Adrenal gland (tissue), 12 donors: Measurements from ENCODE around the gene CCDC69. TPM values are rescaled to one million over a fixed set of nuclear protein-coding genes. Genes with fewer than 3 reads are reported as not detected.
A peak's percentile ranks its signal among the peaks of the same experiment; 100 is the strongest.

Experiments
- DNase-seq, 7 donors: peaks; one replicate each; pipeline ENCODE4 v3.0.0-alpha.2; 2019 to 2020
- H3K27ac ChIP-seq, 5 donors: fragments of 200-600 bp; sonication (generic) in 4 of 5; 1 replicate in 3 of 5; 2 replicates in 2 of 5; pipeline versions ENCODE4 v1.5.1 to v1.8.0; 2016 to 2020; ENCODE audit warnings: mild to moderate bottlenecking in 1 of 5
- H3K27me3 ChIP-seq: fragments of 200-600 bp; 2 replicates; pipeline ENCODE4 v1.8.0; 2021
- H3K36me3 ChIP-seq, 2 donors: fragments of 200-600 bp; replicated peaks in 1 of 2; 1 replicate in 1 of 2; 2 replicates in 1 of 2; pipeline versions ENCODE4 v1.5.1 to v1.8.0; 2018 to 2022
- H3K4me1 ChIP-seq, 2 donors: fragments of 200-600 bp; replicated peaks in 1 of 2; 1 replicate in 1 of 2; 2 replicates in 1 of 2; pipeline versions ENCODE4 v1.5.1 to v1.8.0; 2018 to 2021
- H3K4me3 ChIP-seq, 4 donors: fragments of 200-600 bp; sonication (generic) in 3 of 4; one replicate each; pipeline ENCODE4 v1.5.1; 2016 to 2018
- H3K9me3 ChIP-seq, 3 donors: fragments of 200-600 bp; sonication (generic) in 1 of 3; replicated peaks in 1 of 3; 1 replicate in 2 of 3; 2 replicates in 1 of 3; pipeline versions ENCODE4 v1.5.1 to v1.8.0; 2016 to 2021
- CTCF ChIP-seq, 6 experiments: fragments of 450-650 bp in 4 of 6; fragments of 200-600 bp in 2 of 6; sonication (generic) in 1 of 6; IDR thresholded peaks; 1 replicate in 5 of 6; 2 replicates in 1 of 6; pipeline versions ENCODE4 v1.5.1 to v1.8.0; 2016 to 2021; ENCODE audit warnings: antibody characterized with exemption in 6 of 6, mild to moderate bottlenecking in 2 of 6, moderate library complexity in 1 of 6
- POLR2A ChIP-seq, 2 donors: fragments of 450-650 bp; IDR thresholded peaks; one replicate each; pipeline ENCODE4 v1.6.1; 2017; ENCODE audit warnings: antibody characterized with exemption in 2 of 2, mild to moderate bottlenecking in 2 of 2, moderate library complexity in 1 of 2
- WGBS, 4 donors: extraction: QIAGEN DNeasy Blood & Tissue Kit in 2 of 4; methylation state at CpG; one replicate each; pipeline versions ENCODE4 v1.1.5 to v1.1.7; 2013 to 2017; 5-methylcytosine and 5-hydroxymethylcytosine counted together
- intact Hi-C, 2 donors: fragments of 100-400 bp; cut with DNase I; formaldehyde crosslinking; loops; one replicate each; pipeline versions ENCODE4 v1.14.1 to v1.15.0; 2022 to 2023
- polyA plus RNA-seq, 3 donors: library from polyadenylated mRNA; stranded (reverse); fragments of 200-250 nt in 2 of 3; fragments of 350-450 nt in 1 of 3; fragmentation: Illumina TruSeq in 1 of 3; extraction: RNeasy Lipid Tissue Mini Kit (QIAGEN cat#74804) in 1 of 3; gene quantifications; one replicate each; pipeline ENCODE4 v1.2.3, GENCODE V29; 2013 to 2014
- total RNA-seq, 9 donors: library from RNA; depleted of rRNA in 4 of 9; stranded (reverse); fragments of >200 nt in 4 of 9; fragments of 120-200 nt in 1 of 9; fragmentation: NEBNext Ultra II Directional in 1 of 9; extraction: Animal tissue kit (Norgen Biotek cat#: 25700) in 1 of 9; gene quantifications; one replicate each; pipeline versions ENCODE4 v1.1.0 to v1.2.4, GENCODE V29; 2013 to 2023
- donor health status: healthy with polysubstance abuse.
- donor health status: Bipolar disorder and iron deficiency.
- donor health status: DM: yes; HTN: yes; CAD: no.
- donor health status: DM: no; HTN: no; CAD: no.
- donor health status: DM: no; HTN: no; CAD: no.
- donor health status: DM: yes; HTN: yes; CAD: no.

Gene CCDC69
- total and polyA plus RNA-seq, 12 donors = 76.1 to 241 (median 174) TPM

DNA sequence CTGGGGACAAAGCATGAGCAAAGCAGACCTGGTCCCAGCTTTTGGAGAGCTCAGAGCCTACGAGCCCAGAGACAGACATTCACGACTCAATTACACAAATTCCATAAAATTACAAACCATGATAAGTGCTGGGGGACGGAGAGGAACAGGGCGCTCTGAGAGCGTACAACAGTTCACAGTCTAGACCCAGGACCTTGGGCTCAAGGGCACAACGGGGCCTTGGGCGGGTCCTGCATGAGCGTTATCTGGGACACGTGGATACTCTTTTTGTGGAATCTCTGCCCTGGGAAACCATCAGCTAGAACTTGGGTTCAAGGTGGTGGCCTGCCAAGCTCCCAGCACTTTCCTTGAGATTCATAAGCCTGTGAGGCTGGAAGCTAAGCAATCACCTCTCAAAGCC is 56.9 kb downstream of the CCDC69 start:
- H3K27me3 ChIP-seq = no peaks in the 10 kb centered on the region
- peaks cover 7 to 13% of the 10 kb centered on the region in 2 donors for H3K4me1 ChIP-seq
- no peaks in the 10 kb centered on the region for H3K9me3 ChIP-seq
- DNase-seq = peak in 3 of 7 donors; percentile 34 to 46 (median 39)
- 38 to 65% (median 54%) methylated on average over 9 of the region's 9 CpGs for WGBS, 4 donors
- intact Hi-C loops = no loop called here
- no peaks in the 10 kb centered on the region for H3K36me3 ChIP-seq
- H3K27ac ChIP-seq = peak overlapping the region in 1 of 5 donors; percentile 6
- TF ChIP-seq CTCF (IDR thresholded peaks at IDR 0.05) = no peak
- TF ChIP-seq POLR2A (IDR thresholded peaks at IDR 0.05) = no peak
- no peak overlapping the region for H3K4me3 ChIP-seq

DNA sequence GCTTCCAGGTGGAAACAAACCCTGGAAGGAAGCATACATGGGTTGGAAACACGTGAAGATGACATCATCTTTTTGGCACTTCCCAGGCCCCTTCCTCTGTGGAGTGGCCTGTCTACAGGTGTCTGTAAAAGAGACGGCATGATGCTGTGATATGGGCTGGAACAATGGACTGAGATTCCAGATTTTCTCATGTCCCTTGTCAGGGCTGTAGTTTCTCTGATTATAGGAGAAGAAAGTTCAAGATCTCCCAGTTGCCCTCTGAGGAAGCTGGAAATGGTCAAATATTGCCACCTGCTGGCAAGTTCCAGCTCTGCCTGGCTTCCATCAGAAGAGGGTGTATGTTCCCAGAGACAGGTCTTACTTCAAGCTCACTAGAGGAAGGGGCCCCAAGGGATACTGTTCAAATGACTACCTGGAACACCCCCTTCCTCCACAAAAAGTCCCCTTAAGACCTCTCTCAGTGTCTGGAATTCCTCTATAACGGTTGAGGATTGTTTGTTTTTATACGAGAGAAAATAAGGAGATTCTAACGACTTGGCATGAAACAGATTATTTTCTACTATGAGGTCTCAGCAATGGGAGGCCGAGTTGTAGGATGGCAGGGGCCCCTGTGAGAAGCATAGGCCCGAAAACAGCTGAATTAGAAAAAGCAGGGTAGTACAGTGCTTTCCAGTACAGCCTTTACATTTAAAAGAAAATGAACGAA is 59.1 kb downstream of the CCDC69 start:
- peak; percentile 68 to 91 (median 79) for DNase-seq
- WGBS, 4 donors = 34 to 44% (median 37%) methylated on average over 7 to 8 of the region's 8 CpGs
- Histone ChIP-seq H3K36me3 (no peaks in the 10 kb centered on the region), H3K4me3 (no peak overlapping the region), H3K27ac (no peak overlapping the region), H3K4me1 (peaks cover 7 to 13% of the 10 kb centered on the region in 2 donors), H3K9me3 (no peaks in the 10 kb centered on the region), H3K27me3 (no peaks in the 10 kb centered on the region)
- TF ChIP-seq POLR2A (IDR thresholded peaks at IDR 0.05) = no peak
- peak; percentile 73 to 94 (median 92) for TF ChIP-seq CTCF (IDR thresholded peaks at IDR 0.05)
- intact Hi-C loops = loop anchor here (5.0 kb wide), 2 partner anchors 38 to 113 kb away; no protein-coding TSS in a partner anchor

DNA sequence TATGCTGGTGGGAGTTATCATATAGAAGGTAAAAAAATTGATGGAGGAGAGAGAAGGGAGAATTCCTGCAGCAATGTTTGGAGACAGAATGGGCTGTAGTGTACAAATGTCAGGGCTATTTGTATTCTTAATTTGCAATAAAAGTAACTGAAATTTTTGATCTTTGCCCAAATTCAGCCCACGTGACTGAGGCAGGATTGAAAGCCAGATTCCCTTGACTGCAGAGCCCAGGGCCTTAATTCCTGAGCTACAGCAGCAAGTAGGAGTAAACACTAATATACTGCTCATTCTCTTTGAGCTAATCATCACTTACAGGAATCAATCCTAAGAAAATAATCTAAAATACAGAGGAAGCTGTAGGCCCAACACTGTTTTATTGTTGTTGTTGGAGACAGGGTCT is 61.1 kb downstream of the CCDC69 start:
- no peaks in the 10 kb centered on the region for H3K27me3 ChIP-seq
- TF ChIP-seq CTCF (IDR thresholded peaks at IDR 0.05) (no peak), POLR2A (IDR thresholded peaks at IDR 0.05) (no peak)
- intact Hi-C loops = loop anchor here (5.0 kb wide), 2 partner anchors 35 to 110 kb away; no protein-coding TSS in a partner anchor
- H3K9me3 ChIP-seq = no peaks in the 10 kb centered on the region
- H3K4me1 ChIP-seq = peaks cover 14 to 23% of the 10 kb centered on the region in 2 donors
- no peak overlapping the region for H3K4me3 ChIP-seq
- no peaks in the 10 kb centered on the region for H3K36me3 ChIP-seq
- DNase-seq = no peak
- 50 to 72% (median 62%) methylated on average over 1 of the region's 1 CpG for WGBS, 4 donors
- peak overlapping the region in 1 of 5 donors; percentile 3 for H3K27ac ChIP-seq

DNA sequence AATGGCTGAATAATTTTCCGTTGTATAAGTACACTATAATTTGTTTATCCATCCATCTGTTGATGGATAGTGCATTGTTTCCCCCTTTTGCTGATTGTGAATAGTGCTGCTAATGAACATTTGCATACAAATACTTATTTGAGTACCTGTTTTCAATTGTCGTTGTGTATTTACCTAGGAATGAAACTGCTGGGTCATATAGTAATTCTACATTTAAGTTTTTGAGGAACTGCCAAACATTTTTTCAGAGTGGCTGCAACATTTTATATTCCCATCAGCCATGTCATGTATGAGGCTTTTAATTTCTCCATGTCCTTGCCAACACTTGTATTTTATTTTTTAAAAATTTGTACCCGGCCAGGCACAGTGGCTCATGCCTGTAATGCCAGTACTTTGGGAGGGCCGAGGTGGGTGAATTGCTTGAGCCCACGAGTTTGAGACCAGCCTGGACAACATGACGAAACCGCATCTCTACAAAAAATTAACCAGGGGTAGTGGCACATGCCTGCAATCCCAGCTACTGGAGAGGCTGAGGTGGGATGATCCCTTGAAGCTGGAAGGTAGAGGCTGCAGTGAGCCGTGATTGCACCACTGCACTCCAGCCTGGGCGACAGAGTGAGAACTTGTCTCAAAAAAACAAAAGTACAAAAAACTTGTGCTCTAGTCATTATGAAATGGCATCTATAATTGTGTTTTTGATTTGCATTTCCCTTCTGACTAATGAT is 64.1 kb downstream of the CCDC69 start:
- WGBS, 4 donors = 85 to 89% (median 88%) methylated on average over 9 of the region's 9 CpGs
- Histone ChIP-seq H3K4me1 (peaks cover 27 to 41% of the 10 kb centered on the region in 2 donors), H3K4me3 (no peak overlapping the region)

More for the DNA sequence above, 64.1 kb downstream of the CCDC69 start:
- Histone ChIP-seq H3K9me3 (no peaks in the 10 kb centered on the region), H3K27me3 (no peaks in the 10 kb centered on the region), H3K27ac (no peak overlapping the region), H3K36me3 (no peaks in the 10 kb centered on the region)
- TF ChIP-seq CTCF (IDR thresholded peaks at IDR 0.05) = no peak
- no peak for TF ChIP-seq POLR2A (IDR thresholded peaks at IDR 0.05)
- no peak for DNase-seq
- intact Hi-C loops = loop anchor here (5.0 kb wide), 2 partner anchors 33 to 108 kb away; no protein-coding TSS in a partner anchor
